ENCODE data around the gene SMARCC1.

The SMARCC1 gene

DNA sequence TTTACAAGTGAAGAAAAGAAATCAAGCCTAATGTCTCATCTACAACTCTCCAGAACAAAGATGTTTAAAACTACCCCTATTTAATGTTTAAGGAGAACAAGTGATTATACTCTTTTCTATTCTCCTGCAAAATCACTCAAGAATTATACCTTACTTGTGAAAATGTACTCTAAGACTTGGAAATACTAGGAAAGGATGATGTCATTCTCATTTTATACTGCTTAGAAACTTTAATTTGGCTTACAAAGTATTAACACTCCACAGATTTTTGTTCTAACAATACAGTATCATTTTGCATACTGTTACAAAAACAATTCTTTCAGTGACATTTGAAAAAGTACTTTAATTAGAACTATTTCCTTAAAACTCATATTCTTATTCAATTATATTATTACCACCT is 89.5 kb downstream of the SMARCC1 start:
- no peak for DNase-seq

DNA sequence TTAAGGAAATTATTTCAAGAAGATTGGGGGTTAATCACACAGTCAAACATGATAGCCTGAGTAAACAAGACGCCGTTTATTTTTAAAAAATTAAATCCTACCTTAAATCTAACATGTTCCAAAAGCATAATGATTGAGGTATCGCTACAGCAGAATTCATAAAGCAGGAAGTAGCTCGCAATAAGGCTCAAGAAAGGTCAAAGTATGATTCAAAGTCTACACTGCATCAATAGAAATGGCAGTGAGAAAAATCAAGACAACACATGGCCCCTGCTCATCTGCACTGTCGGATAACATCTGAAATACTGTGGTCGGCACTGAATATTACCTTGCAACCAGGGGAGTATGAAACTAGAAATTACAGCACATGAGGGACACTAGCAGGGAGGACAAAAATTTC is 93.2 kb downstream of the SMARCC1 start:
- DNase-seq, result no peak

DNA sequence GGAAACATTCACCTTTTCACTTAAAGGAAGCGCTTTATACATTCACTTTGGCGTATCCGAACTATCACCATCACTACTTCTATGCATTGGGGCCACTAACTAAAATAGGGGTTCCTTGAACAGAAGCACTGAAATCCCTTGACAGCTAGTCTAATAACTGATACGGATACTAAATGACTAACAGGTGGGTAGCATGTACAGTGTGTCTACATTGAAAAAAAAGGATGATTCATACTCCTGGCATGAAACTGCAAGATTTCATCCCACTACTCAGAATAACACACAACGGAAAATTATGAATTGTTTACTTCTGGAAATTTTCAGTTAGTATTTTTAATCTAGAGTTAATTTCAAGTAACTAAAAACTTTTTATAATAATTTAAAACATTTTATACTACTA is 96.7 kb downstream of the SMARCC1 start:
- no peak for DNase-seq

DNA sequence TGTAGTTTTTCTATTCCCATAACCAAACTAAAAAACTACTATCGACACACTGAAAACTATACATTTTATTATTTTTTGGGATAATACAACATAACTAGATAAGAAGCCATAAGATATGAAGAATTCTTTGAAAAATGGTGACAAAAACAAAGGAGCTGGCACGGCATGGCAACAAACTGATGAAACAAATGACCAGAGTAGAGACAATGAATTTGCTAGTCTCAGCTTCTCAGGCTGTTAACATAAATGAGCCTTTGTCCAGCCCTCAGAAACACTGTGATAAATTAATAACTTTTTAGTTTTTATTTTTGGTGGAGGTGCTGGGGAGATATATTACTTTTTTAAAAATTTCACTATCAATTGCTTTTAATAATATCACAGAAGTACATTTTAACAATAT is 100.7 kb downstream of the SMARCC1 start:
- DNase-seq, result no peak

DNA sequence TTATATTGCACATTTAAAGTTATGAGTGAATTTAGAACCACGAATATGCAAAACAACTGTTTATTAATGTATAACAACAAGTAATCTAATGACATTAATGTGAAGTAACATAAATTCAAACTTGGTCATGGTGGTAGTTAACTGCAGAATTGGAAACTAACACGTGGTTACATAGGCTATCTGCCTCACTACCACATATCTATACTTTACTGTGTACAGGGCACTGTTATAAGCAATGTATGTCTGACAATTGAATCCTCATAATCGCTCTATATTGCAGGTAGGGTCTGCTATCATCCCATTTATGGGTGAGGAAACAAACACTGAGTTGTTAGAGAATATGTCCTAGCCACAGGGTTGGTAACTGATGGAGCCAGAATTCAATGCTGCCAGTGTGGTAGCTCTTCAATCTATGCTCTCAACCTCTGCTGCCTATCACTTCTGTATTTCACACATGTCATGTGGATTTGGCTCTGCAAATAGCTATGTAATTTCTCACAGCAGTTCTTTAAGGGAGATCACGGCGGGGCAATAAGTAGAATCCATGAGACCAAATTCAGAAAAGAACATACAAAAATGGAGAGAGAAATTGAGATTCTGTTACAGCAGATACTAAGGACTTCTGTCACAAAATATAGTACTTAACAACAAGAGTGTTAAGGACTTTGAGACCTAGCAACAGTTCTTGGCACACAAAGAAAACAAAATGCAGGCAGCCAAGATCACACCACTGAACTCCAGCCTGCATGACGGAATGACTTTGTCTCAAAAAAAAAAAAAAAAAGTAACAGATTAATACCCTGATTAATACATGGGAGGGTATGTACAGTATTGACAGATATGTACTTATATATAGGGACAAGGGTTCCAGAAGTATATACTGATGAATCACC is 103.0 kb downstream of the SMARCC1 start:
- DNase-seq, result no peak

DNA sequence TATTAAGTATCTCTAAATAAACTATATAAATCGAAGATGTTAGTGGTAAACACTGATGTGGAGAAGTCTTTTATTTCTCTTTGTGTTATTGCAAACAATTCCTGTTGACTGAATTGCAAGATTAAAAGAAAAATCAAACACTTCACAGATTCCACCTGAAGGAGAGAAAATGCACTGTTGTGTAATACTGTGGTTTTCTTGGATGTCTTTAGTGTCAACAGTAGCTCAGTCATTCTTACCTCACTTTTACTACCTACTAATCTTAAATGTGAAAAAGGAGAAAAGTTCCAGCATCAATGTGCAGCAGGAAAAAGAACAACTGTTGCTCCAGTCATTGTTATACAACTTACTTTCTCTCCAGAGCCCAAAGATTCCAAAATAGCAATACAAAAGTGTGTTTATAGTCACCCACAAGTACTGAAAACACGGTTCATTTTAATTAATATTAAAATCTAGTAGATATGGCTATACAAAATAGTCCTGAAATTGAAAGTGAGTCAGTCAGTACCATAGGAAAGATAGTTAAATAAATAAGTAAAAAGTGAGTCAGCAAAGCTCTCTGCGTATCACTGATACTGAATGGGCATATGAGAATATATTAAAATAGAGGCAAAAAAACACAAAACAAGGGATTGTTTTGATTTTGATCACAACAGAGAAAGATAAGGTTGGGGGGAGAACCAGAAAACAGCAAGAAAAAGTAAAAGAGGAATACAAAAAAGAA is 112.5 kb downstream of the SMARCC1 start:
- DNase-seq, result no peak

DNA sequence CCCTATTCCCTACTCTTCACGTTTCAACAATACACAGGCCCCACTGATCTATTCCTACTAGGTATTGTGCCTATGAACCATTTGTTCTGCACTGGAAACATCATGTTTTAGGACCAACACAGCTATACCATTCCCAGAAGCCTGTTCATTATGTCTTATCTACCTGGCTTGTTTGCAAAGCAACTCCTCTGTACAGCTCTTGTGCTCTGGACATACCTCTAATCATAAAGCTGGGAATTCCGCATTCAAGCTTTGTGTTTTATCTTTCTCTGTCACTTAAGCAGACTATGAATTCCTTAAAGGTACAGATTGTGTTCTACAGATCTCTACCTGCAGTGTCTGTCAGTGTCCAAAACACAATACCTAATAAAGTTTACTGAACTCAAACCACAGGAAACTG is 115.6 kb downstream of the SMARCC1 start:
- no peak for DNase-seq

DNA sequence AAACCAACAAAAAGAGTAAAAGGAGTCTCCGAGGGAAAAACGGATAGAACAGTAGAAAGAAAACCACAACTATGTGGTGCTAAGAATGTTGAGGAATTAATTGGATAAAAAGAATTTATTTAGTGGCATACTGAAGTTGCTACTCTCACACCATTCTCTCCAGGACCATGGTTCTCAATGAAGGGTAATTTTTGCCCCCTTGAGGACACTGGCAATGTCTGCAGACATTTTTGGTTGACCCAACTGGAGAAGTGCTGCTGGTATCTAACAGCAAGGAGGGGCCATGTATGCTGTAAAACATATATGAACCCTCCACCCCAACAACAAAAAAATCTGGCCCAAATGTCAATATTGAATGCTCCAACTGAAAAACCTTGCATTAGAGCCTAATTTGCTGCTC is 117.2 kb downstream of the SMARCC1 start:
- no peak for DNase-seq

DNA sequence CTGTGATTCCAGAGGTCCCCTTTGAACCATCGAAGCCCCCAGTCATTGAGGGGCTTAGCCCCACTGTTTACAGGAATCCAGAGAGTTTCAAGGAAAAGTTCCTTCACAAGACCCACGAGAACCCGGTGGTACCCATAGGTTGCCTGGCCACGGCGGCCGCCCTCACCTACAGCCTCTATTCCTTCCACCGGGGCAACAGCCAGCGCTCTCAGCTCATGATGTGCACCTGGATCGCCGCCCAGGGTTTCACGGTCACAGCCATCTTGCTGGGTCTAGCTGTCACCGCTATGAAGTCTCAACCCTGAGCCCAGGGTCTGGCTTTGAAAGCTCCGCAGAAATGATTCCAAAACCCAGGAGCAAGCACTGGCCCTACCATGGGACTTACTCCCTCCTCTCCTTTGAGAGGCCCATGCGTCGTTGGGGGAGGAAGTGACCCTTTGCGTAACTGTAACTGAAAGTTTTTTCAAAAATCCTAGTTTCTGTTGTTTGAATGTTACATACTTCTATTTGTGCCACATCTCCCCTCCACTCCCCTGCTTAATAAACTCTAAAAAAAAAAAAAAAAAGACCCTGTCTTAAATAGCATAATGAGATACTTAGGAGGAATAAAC is 118.0 kb downstream of the SMARCC1 start:
- DNase-seq, result no peak

DNA sequence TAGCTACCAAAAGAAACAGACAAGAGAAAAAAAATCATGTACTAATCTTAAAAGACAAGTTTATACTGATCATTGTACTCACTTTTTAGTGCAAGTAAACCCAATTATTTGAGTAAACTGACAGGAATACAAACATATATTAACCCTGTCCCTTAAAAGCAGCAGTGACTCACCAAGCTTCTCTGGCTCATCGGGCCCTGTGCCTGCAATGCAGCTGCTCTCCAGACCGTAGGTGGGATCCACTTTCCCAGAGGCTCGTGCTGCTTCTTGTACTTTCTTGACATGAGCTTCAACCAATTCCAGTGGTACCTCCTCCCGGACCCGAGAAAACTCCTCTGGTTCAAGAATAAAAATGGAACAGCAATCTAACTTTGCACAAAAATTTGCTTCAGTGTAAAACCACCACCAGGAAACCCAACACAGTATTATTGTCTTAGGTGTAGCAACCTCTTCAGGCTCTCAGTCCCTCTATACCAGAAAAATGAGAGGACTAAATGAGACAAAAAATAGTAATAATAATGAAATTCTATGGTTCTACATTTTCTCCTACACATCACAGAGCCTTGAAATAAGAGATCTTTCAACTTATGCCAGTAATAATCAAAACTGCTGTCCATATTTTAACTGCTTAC is 120.5 kb downstream of the SMARCC1 start:
- no peak for DNase-seq

DNA sequence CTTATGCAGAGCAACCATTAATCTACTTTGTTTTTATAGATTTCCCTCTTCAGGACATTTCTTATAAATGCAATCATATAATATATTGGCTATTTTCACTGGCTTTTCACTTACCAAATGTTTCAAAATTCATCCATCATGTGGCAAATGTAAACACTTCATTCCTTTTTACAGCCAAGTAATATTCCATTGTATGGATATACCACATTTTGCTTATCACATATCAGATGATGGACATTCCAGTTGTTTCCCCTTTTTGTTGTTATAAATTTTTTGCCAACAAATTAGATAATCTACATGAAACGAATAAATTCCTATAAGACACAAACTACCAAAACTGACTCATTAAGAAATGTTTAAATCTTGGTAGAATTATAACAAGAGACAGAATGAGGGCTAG is 123.2 kb downstream of the SMARCC1 start:
- no peak for DNase-seq

DNA sequence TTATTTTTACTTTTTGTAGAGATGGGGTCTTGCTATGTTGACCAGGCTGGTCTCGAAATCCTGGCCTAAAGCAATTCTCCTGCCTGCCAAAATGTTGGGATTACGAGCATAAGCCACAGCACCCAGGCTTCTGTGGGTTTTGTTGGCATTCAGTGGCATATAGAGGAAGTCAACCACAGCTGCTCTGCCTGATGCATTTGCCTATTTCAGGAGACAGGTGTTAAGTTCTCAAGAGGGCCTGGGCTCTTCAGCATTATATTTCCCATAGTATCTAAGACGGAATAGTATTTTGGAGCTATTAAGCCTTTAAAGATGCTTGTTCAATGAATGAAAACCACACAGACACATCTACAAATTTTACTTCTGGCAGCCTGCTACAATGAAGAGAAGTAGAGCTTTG is 129.6 kb downstream of the SMARCC1 start:
- DNase-seq, result no peak

DNA sequence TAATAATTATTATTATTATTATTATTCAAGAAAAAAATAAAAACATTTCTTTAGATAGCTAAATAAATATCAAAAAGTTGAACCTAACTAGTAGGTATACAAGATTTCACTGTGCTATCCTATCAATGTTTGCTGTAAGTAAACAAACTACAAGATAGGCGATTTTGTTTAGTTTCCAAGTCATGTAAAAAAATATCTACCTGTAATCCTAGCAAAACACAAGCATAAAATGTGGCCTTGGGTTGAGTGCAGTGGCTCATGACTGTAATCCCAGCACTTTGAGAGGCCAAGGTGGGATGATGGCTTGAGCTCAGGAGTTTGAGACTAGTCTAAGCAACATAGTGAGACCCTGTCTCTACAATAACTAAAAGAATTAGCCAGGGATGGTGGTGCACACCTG is 131.4 kb downstream of the SMARCC1 start:
- DNase-seq, result no peak

DNA sequence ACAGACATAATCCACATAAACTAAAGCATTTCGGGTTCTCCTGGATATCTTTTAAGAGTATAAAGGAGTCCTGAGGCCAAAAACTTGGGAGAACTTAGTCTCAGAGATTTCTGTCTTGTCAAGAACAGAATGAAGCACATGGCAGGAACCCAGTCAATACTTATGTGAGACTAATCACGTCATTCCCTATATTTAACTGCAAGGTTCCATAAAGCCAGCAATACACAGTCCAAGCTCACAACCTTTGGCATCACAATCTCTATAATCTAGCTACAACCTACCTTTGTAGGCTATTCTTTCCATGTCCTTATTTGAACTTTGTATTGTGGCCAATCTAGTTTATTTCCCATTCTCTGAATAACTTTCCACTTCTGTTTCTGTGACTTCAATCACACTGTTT is 134.1 kb downstream of the SMARCC1 start:
- DNase-seq, result no peak

DNA sequence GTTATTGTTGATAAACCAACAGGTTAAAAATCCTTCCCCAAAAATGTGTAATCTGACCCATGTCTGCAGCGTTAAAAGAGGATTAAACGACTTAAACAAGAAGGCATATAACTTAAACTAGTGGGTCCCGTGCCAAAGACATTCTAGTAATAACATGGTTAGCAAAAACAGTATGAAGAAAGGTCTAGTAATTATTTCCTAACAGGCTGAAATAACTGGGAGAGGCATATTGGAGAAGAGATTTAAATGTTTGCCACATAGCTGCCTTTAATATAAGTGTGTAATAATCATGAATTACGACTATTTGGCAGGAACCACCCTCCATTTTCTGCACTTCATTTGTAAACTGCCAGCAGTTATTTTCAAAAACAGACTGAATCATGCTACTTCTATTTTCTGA is 135.3 kb downstream of the SMARCC1 start:
- DNase-seq, result no peak

DNA sequence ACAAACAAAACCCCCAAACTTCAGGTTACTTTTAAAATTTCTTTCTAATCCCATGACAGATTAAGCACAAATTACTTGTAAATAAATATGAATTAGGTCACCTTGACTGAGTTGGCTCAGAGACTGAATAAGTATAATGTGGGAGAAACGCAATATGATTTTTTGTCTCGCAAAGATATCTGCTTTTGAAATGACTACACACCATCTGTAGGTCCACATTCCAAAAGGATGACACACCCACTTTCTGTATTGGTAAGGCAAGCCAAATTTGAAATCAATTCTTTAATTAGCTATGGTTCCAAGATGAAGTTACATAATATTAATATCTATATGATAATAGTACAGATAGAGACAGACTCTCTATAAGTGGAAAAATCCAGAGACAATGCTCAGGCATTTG is 136.1 kb downstream of the SMARCC1 start:
- DNase-seq, result no peak

DNA sequence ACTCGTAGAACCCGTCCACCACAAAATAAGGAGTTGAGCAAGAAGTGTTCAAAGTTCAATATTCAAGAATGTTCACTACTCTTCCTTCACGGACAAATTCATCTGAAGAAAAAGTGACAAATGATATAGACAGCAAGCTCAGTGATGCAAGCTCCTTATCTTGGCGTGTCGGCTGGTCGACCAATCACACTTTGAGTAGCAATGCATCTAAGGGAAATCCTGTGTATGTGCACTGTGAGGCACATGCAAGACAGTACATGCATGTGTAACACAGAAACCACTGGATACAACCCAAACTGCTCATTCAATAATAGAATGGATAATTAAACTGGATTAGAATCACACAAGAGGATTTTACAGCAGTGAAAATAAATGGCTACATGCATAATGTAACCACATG is 138.6 kb downstream of the SMARCC1 start:
- no peak for DNase-seq

DNA sequence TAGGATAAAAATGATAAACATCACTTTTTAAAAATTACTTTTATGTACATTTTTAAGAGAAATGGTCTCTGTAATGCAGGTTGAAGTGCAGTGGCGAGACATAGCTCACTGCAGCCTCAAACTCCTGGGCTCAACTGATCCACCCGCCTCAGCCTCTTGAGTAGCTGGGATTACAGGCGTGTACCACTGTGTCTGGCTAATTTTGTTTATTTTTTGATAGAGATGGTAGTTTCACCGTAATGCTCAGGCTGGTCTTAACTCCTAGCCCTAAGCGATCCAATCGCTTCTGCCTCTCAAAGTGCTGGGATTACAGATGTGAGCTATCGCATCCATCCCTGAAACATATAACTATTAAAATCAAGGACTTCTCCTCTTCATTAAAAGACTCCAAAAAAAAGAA is 140.0 kb downstream of the SMARCC1 start:
- DNase-seq, result no peak

DNA sequence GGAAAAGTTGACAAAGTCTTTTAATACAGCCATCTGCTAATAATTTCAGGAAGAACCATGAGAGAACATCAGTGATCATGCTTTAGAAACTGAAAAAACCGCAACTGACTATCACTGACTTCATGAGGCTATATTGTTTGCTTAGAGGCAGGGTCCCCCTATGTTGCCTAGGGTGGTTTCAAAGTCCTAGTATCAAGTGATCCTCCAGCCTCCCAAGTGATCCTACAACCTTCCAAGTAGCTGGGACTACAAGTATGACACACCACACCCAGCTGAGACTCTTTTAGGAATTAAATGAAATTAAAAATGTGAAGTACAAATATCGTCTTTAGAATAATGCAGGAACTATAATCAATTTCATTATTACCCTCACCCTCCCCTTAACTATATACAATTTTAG is 144.8 kb downstream of the SMARCC1 start:
- no peak for DNase-seq

DNA sequence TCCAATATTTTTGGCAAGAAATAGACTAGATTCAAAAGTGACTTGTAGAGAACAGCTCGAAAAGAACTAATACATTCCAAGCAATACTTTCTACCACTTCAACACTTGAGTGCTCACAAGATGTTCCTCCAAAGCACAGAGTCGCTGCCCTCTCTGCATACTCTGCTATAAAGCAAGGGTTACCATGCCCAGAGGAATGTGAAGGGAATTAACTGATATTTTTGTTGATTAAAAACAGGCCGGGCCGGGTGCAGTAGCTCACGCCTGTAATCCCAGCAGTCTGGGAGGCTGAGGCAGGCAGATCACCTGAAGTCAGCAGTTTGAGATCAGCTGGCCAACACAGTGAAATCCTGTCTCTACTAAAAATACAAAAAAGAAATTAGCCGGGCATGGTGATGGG is 145.5 kb downstream of the SMARCC1 start:
- no peak for DNase-seq

DNA sequence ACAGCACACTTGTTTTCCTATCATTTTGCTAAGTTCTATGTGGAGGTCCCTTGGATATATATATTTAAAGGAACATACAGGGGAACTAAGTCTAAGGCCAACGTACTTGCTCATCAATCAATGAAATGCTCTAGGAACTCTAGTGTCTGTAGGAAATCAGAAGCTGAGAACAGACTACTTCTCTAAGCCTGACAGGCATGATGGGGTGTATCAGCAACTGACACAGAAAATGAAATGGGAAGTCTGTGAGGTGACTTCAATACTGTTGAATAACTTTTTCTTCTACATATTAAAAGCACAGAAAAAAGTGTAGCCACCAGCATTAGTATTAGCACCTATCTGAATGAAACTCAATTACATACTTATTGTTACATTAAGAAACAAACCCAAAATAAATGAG is 146.2 kb downstream of the SMARCC1 start:
- DNase-seq, result no peak

DNA sequence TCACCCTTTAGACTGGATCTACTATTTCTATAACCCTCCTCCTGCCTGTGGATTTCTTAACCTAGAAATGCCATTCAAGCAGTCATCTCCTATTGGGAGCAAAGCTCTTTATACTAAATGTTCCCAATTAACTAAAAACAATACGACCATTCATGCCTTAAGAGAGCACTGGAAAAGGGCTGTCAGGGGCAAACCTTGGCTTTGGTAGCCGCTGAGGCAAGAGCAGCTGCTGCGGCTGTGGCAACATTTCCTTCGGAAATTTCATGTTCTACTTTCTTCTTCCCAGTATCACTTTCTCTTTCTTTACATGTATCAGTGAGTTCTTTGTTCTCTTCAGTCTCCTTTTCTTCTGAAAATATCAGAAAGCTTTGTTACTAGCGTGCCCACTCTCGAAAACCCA is 146.7 kb downstream of the SMARCC1 start:
- DNase-seq, result no peak

DNA sequence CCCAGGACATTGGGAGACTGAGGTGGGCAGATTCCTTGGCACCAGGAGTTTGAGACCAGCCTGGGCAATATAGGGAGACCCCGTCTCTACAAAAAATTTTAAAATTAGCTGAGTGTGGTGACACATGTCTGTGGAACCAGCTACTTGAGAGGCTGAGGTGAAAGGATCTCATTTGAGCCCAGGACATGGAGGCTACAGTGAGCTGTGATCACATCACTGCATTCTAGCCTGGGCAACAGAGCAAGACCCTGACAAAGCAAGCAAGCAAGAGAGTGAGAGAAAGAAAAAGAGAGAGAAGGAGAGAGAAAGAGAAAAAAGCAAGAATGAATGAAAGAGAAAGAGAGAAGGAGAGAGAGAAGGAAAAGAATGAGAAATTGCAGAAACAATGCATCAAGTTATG is 150.9 kb downstream of the SMARCC1 start:
- DNase-seq, result no peak

DNA sequence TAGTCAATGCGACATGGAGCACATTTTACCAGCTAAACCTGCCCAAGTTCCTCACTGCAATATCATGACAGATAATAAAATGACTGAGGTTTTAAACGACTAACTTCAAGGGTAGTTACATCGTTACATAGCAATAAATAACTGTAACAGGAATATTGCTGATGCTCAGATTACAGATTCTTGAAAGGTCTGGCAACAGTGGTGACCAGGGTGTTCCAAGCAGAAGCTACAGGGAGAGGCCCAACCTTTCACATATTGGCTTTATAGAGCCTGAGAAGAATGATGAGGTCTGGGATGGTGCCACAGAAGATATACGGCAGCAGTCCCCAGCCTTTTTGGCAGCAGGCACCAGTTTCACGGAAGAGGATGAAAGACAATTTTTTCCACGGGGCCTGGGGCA is 151.9 kb downstream of the SMARCC1 start:
- no peak for DNase-seq
